Spleen (tissue), 11 donors: ENCODE results near the gene VPS36. TPM values are rescaled to one million over a fixed set of nuclear protein-coding genes. Genes with fewer than 3 reads are reported as not detected.
A peak's percentile ranks its signal among the peaks of the same experiment; 100 is the strongest.

Source experiments
- DNase-seq: peaks from one replicate; pipeline ENCODE4 v3.0.0-alpha.2; 2020
- H3K27ac ChIP-seq, 8 donors: fragments of 200-600 bp; sonication (generic) in 7 of 8; 1 replicate in 4 of 8; 2 replicates in 4 of 8; pipeline versions ENCODE4 v1.5.0 to v1.8.0; 2016 to 2021; ENCODE audit warnings: inconsistent platforms in 4 of 8, mild to moderate bottlenecking in 4 of 8, moderate library complexity in 1 of 8
- H3K27me3 ChIP-seq, 7 donors: fragments of 200-600 bp; sonication (generic) in 6 of 7; replicated peaks in 1 of 7; 1 replicate in 4 of 7; 2 replicates in 3 of 7; pipeline versions ENCODE4 v1.5.0 to v1.8.0; 2016 to 2021; ENCODE audit warnings: inconsistent platforms in 3 of 7, mild to moderate bottlenecking in 1 of 7
- H3K36me3 ChIP-seq, 6 donors: fragments of 200-600 bp; sonication (generic) in 5 of 6; 1 replicate in 4 of 6; 2 replicates in 2 of 6; pipeline versions ENCODE4 v1.5.0 to v1.8.0; 2016 to 2021; ENCODE audit warnings: inconsistent platforms in 2 of 6
- H3K4me1 ChIP-seq, 6 donors: fragments of 200-600 bp; sonication (generic) in 5 of 6; 1 replicate in 3 of 6; 2 replicates in 3 of 6; pipeline versions ENCODE4 v1.5.0 to v1.8.0; 2016 to 2021; ENCODE audit warnings: inconsistent platforms in 3 of 6
- H3K4me3 ChIP-seq, 8 donors: fragments of 200-600 bp; sonication (generic) in 7 of 8; 1 replicate in 4 of 8; 2 replicates in 4 of 8; pipeline versions ENCODE4 v1.5.0 to v1.8.0; 2016 to 2021; ENCODE audit warnings: inconsistent platforms in 4 of 8, mild to moderate bottlenecking in 4 of 8, moderate library complexity in 2 of 8
- H3K9me3 ChIP-seq, 8 donors: fragments of 200-600 bp; sonication (generic) in 7 of 8; 1 replicate in 4 of 8; 2 replicates in 4 of 8; pipeline versions ENCODE4 v1.5.0 to v1.8.0; 2016 to 2021; ENCODE audit warnings: inconsistent platforms in 4 of 8
- POLR2A ChIP-seq, 3 donors: fragments of 450-650 bp; IDR thresholded peaks; one replicate each; pipeline ENCODE4 v1.5.1; 2017; ENCODE audit warnings: antibody characterized with exemption in 3 of 3, mild to moderate bottlenecking in 1 of 3
- POLR2AphosphoS5 ChIP-seq, 3 donors: sonication (generic); formaldehyde crosslinking; IDR thresholded peaks; one replicate each; pipeline ENCODE4 v1.5.1; 2017; ENCODE audit warnings: antibody characterized with exemption in 3 of 3
- WGBS, 5 donors: extraction: QIAGEN DNeasy Blood & Tissue Kit in 3 of 5; methylation state at CpG; one replicate each; pipeline versions ENCODE4 v1.1.5 to v1.1.7; 2013 to 2018; 5-methylcytosine and 5-hydroxymethylcytosine counted together
- intact Hi-C: fragments of 100-400 bp; cut with DNase I; formaldehyde crosslinking; loops from one replicate; pipeline ENCODE4 v1.15.0; 2023; ENCODE audit warnings: low total_unique reads
- polyA plus RNA-seq, 3 donors: library from polyadenylated mRNA; stranded (reverse); fragments of 200-250 nt; gene quantifications; one replicate each; pipeline ENCODE4 v1.2.1, GENCODE V29; 2013
- total RNA-seq, 7 donors: library from RNA; depleted of rRNA in 3 of 7; stranded (reverse); fragments of >200 nt in 3 of 7; fragmentation: NEBNext Ultra II Directional in 4 of 7; extraction: Animal tissue kit (Norgen Biotek cat#: 25700) in 4 of 7; gene quantifications; one replicate each; pipeline versions ENCODE4 v1.1.0 to v1.2.1, GENCODE V29; 2016 to 2021
- TF ChIP-seq, protein P1 (sequence below), 11 experiments: fragments of 200-600 bp in 7 of 11; fragments of 450-650 bp in 4 of 11; sonication (generic) in 4 of 11; IDR thresholded peaks in 8 of 11; conservative IDR thresholded peaks in 3 of 11; 1 replicate in 7 of 11; 2 replicates in 4 of 11; pipeline versions ENCODE4 v1.4.0 to v1.8.0; 2016 to 2021; ENCODE audit warnings: antibody characterized with exemption in 11 of 11, inconsistent platforms in 4 of 11, mild to moderate bottlenecking in 1 of 11
- donor health status: healthy with polysubstance abuse.
- donor health status: DM: no; HTN: no; CAD: no; lungs with moderate emphysema.
- donor health status: DM: no; HTN: no; CAD: no.
- donor health status: Bipolar disorder and iron deficiency.
- donor health status: healthy.
- donor health status: DM: no; HTN: no; CAD: no.
- donor health status: DM: yes; HTN: yes; CAD: no.

VPS36 gene
- total and polyA plus RNA-seq, 10 donors: 18.3 to 98.9 (median 55.5) TPM

DNA sequence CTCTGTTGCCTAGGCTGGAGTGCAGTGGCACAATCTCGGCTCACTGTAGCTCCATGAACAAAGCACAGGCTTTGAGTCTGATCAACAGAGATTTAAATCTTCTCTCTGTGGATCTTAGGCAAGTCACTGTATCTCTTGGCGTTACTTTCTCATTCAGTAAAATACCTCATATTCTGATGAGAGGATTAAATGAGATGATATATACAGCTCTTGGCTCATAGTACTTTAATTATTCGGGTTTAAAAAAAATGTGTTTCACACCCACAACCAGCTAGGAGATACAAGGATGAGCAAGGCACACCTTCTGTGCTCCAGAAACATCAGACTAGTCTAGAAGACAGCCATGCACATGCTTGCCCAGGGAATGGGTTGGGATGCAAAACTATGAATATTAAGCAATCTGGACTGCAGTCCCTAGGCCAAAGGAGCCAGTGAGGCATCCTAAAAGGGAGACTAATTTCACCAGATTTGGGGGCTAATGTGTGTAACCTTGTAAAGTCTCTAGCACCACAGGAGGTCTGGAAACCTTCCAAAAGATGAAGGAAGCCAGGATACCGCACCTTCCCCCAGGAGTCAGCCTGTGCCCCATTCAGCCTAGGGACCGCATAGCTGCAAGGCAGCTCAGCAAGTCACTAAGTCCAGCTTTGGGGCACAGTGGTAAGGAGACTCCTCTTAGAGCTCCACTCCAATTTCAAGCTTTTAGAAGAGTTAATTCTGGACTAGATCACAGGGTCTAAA lies 2.5 kb downstream of the VPS36 start:
- TF ChIP-seq, protein P1, sequence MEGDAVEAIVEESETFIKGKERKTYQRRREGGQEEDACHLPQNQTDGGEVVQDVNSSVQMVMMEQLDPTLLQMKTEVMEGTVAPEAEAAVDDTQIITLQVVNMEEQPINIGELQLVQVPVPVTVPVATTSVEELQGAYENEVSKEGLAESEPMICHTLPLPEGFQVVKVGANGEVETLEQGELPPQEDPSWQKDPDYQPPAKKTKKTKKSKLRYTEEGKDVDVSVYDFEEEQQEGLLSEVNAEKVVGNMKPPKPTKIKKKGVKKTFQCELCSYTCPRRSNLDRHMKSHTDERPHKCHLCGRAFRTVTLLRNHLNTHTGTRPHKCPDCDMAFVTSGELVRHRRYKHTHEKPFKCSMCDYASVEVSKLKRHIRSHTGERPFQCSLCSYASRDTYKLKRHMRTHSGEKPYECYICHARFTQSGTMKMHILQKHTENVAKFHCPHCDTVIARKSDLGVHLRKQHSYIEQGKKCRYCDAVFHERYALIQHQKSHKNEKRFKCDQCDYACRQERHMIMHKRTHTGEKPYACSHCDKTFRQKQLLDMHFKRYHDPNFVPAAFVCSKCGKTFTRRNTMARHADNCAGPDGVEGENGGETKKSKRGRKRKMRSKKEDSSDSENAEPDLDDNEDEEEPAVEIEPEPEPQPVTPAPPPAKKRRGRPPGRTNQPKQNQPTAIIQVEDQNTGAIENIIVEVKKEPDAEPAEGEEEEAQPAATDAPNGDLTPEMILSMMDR (IDR thresholded peaks at IDR 0.05 in 8 of 11, conservative IDR thresholded peaks at IDR 0.05 in 3 of 11): no peak
- no peak for TF ChIP-seq POLR2AphosphoS5 (IDR thresholded peaks at IDR 0.05)
- no peak for TF ChIP-seq POLR2A (IDR thresholded peaks at IDR 0.05)
- H3K4me3 ChIP-seq: peak overlapping the region in 3 of 8 donors; percentile 4 to 77 (median 72)
- peak overlapping the region in 1 of 8 donors; percentile 98 for H3K27ac ChIP-seq
- DNase-seq: no peak
- peaks cover 17 to 58% (median 33%) of the 10 kb centered on the region in 6 donors for H3K4me1 ChIP-seq
- H3K9me3 ChIP-seq: no peaks in the 10 kb centered on the region
- peaks cover 0 to 29% (median 2%) of the 10 kb centered on the region in 6 donors for H3K36me3 ChIP-seq
- WGBS, 5 donors: 73 to 88% (median 79%) methylated on average over 5 of the region's 5 CpGs
- intact Hi-C loops: no loop called here
- no peaks in the 10 kb centered on the region for H3K27me3 ChIP-seq

DNA sequence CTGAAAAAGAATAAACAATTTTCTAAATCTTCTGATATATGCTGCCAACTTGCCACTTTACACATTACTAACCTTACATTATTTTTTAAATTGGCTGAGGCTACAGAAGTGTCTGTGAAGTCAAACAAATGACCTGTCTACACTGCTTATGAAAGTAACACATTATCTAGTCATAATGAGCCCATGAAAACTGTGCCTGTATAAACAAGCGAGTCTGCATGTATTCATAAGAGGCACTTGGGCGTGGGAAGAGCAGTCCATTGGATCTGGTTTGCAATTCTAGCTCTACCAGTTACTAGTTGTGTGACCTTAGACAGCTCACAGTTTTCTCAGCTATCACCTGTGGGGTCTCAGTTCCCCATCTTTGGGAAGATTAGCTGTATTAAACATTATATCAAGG lies 3.1 kb downstream of the VPS36 start:
- intact Hi-C loops: no loop called here
- H3K36me3 ChIP-seq: peaks cover 0 to 31% (median 2%) of the 10 kb centered on the region in 6 donors
- H3K27ac ChIP-seq: no peak overlapping the region
- no peaks in the 10 kb centered on the region for H3K9me3 ChIP-seq
- H3K27me3 ChIP-seq: no peaks in the 10 kb centered on the region
- DNase-seq: no peak
- H3K4me1 ChIP-seq: peaks cover 17 to 59% (median 33%) of the 10 kb centered on the region in 6 donors
- TF ChIP-seq, protein P1 (IDR thresholded peaks at IDR 0.05 in 8 of 11, conservative IDR thresholded peaks at IDR 0.05 in 3 of 11): no peak
- TF ChIP-seq POLR2AphosphoS5 (IDR thresholded peaks at IDR 0.05): no peak
- 73 to 88% (median 85%) methylated on average over 2 of the region's 2 CpGs for WGBS, 5 donors
- H3K4me3 ChIP-seq: no peak overlapping the region

DNA sequence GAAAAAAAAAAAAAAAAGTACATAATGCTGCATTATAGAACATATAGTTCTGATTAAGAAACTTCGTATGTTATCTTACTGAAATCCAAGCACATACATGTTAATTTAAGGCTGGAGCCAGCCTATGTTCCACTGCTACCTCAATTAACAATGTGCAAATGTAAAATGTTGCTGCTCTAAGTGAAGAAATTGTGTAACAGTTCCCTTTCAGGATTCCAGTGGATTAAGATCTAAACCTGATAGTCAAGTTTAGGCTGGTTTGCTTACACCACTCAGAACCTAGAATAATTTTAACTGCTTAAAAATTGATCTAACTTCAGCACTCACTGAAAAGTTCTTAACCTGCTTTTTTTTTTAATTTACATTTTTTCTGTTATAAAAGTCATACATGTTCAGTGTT lies 4.2 kb downstream of the VPS36 start:
- Histone ChIP-seq H3K27me3 (no peaks in the 10 kb centered on the region), H3K4me3 (no peak overlapping the region), H3K4me1 (peaks cover 17 to 57% (median 32%) of the 10 kb centered on the region in 6 donors), H3K27ac (no peak overlapping the region), H3K36me3 (peaks cover 0 to 42% (median 10%) of the 10 kb centered on the region in 6 donors), H3K9me3 (no peaks in the 10 kb centered on the region)
- WGBS, 5 donors: 91 to 100% (median 93%) methylated on average over 1 of the region's 1 CpG
- no peak for DNase-seq
- TF ChIP-seq, protein P1 (IDR thresholded peaks at IDR 0.05 in 8 of 11, conservative IDR thresholded peaks at IDR 0.05 in 3 of 11): no peak
- TF ChIP-seq POLR2AphosphoS5 (IDR thresholded peaks at IDR 0.05) (no peak), POLR2A (IDR thresholded peaks at IDR 0.05) (no peak)
- intact Hi-C loops: no loop called here

DNA sequence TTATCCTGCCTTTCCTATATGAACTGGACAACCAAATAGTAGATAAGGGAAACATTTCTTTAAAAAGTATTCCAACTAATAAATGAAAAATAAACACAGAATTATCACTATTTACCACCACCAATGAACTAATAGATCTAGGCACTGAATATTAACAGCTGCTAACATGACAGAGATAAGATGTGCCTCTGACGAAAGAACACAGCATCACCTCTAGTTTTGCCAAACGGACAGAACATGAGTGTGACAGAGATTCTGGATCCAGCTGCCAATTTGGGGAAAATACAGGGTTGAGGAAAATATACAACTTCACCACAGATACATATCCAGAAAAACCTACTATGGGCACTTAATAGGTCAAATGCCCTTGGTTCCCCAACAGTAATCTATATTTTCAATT lies 18.0 kb downstream of the VPS36 start:
- Histone ChIP-seq H3K36me3 (peaks cover 0 to 100% (median 66%) of the 10 kb centered on the region in 6 donors), H3K4me1 (peaks cover 0 to 33% (median 5%) of the 10 kb centered on the region in 6 donors), H3K4me3 (no peak overlapping the region), H3K27me3 (no peaks in the 10 kb centered on the region), H3K9me3 (no peaks in the 10 kb centered on the region), H3K27ac (no peak overlapping the region)
- TF ChIP-seq POLR2AphosphoS5 (IDR thresholded peaks at IDR 0.05) (no peak), POLR2A (IDR thresholded peaks at IDR 0.05) (no peak)
- TF ChIP-seq, protein P1 (IDR thresholded peaks at IDR 0.05 in 8 of 11, conservative IDR thresholded peaks at IDR 0.05 in 3 of 11): no peak
- WGBS, 5 donors: 90 to 98% (median 96%) methylated on average over 2 of the region's 2 CpGs
- intact Hi-C loops: no loop called here
- DNase-seq: no peak
